Loucy (cell line): ENCODE measurements around the gene LNP1.

Experiments
- EZH2phosphoT487 ChIP-seq: fragments of 200-600 bp; IDR thresholded peaks from 2 replicates; pipeline ENCODE4 v1.6.1; 2018; ENCODE audit warnings: antibody characterized with exemption, mild to moderate bottlenecking, moderate library complexity, borderline replicate concordance
- TF ChIP-seq, protein P1 (sequence below): fragments of 200-600 bp; sonication (generic); conservative IDR thresholded peaks from 2 replicates; pipeline ENCODE4 v1.5.1; 2014; ENCODE audit warnings: mild to moderate bottlenecking, antibody characterized with exemption, low read length

DNA sequence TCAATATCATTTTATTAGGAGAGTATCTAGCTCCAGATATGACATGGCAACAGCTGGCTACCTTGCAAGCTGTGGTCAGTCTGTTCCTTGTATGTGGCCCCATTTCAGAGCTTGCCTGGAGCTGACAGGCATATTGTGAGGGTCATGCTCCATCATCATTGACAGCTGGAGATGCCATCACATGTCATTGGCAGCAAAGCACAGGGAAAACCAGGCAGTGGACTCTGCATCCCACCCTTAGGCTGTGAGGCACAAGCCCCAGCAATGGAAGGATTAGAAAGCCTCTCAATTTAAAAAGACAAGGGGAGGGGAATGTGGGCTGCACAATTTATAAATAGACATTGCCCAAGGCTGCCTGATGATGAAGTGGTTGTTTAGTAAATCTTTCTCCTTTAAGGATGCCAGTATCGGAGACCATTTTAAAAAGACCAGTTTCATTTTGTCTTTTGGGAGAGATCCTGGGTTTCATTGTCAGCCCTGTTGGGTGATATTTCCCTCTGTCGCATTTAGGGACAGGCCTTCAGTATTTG is 27.9 kb downstream of the LNP1 start:
- TF ChIP-seq, protein P1, sequence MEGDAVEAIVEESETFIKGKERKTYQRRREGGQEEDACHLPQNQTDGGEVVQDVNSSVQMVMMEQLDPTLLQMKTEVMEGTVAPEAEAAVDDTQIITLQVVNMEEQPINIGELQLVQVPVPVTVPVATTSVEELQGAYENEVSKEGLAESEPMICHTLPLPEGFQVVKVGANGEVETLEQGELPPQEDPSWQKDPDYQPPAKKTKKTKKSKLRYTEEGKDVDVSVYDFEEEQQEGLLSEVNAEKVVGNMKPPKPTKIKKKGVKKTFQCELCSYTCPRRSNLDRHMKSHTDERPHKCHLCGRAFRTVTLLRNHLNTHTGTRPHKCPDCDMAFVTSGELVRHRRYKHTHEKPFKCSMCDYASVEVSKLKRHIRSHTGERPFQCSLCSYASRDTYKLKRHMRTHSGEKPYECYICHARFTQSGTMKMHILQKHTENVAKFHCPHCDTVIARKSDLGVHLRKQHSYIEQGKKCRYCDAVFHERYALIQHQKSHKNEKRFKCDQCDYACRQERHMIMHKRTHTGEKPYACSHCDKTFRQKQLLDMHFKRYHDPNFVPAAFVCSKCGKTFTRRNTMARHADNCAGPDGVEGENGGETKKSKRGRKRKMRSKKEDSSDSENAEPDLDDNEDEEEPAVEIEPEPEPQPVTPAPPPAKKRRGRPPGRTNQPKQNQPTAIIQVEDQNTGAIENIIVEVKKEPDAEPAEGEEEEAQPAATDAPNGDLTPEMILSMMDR, result no peak
- TF ChIP-seq EZH2phosphoT487, result no peak
